Inflammatory macrophage (primary cell): ENCODE data around the gene CACNB4.
A peak's percentile ranks its signal among the peaks of the same experiment; 100 is the strongest.
"Not testable (repeated sequence)": the region's sequence is repeated elsewhere in the genome, so short reads cannot be mapped to it uniquely, and the experiment has no call there.

Experiments used
- DNase-seq, 2 donors: peaks; one replicate each; pipeline ENCODE4 v3.0.0-alpha.2; 2020 to 2022

Gene CACNB4

DNA sequence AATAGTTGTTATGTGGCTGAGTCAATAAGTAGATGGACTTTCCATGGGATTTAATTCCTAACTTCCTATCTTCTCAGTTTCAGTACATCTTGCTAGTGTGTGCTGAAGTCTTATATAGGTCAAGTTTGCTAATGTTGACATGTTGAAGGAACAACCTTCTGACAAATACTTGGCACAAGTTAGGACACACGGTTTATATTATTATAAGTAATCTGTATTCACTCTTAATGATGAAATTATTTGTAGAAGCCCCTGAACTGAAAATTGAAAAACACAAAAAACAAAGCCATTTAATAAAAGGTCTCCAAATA is 289.8 kb downstream of the CACNB4 start:
- DNase-seq: no peak

DNA sequence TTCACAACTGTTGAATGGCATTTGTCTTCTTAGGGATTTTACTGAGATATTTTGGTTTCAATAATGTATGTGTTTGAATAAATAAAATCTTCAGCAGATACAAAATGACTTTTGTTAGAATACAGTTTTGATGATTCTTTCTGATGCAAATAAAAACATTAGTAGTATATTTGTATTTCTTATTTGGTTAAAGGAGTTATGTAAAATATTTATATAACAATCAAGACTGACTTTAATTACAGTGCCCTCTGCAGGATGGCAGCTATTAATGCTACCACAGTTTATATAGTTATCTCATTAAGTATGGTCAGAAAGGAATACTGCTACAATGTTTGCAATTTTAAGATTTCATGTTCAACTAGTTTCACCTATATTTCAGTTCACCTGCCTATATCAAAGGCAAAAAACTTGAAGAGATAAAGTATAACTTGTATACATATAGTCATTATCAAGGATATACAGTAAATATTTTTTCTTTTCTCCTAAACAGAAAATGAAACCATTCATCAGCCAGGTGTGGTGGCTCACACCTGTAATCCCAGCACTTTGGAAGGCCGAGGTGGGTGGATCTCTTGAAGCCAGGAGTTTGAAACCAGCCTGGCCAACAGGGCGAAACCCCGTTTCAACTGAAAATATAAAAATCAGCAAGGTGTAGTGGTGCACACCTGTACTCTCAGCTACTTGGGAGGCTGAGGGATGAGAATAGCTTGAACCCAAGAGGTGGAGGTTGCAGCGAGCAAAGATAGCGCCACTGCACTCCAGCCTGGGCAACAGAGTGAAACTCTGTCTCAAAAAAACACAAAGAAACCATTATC is 290.4 kb downstream of the CACNB4 start:
- peak in 1 of 2 donors; percentile 15 for DNase-seq

DNA sequence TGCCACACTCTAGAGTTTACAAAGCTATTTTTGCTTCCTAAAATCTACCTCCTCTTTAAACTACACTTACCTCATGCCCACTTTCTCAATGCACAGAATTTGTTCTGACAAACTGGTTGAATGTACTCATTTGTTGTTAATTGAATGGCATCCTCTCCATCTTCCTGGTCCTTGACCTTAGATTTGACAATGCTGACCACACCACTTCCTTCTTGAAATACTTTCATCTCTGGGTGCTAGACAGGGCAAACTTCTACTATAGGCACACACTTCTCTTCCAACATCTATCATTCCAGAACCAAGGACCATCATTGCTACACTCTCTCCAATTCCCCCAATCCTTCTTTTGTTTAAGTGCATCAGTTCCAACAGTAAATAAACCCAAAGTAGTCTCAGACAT is 292.9 kb downstream of the CACNB4 start:
- no peak for DNase-seq

- no peak for DNase-seq
Measured at GRCh38 chr2:151805343-151805742, 293.5 kb downstream of the CACNB4 start.

DNA sequence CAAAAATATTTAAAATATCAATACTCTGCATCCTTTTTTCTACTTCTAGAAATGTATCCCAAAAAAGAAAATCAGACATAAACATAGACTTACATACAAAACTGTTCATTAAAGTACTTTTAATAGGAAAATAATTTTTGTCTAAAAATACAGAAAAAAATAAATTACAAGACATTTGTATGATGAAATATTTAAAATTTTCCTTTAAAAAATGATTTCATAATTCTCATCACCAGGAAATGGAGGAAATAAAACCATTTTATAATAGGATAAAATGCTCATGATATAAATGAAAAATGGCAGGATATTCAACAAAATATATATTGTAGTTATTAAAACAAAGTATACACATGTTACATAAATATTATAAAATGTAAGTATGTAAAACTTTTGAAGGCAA is 295.0 kb downstream of the CACNB4 start:
- DNase-seq: no peak

DNA sequence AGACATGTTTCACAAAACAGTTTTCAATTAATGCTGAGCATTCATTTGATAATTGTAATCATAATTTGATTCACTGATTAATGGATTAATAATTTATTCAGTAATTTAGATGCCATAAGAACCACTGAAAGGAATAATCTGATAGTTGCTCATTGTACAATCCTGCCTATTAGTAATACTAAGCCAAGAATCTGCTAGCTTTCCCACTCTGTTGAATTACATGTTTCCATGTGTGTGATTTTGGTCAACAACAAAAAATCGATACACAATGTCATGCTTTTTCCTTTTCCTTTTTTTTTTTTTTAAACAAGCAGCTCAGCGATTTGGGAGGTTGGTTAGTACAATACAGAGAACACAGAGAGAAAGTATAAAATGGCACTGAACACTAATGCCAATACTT is 296.5 kb downstream of the CACNB4 start:
- no peak for DNase-seq

DNA sequence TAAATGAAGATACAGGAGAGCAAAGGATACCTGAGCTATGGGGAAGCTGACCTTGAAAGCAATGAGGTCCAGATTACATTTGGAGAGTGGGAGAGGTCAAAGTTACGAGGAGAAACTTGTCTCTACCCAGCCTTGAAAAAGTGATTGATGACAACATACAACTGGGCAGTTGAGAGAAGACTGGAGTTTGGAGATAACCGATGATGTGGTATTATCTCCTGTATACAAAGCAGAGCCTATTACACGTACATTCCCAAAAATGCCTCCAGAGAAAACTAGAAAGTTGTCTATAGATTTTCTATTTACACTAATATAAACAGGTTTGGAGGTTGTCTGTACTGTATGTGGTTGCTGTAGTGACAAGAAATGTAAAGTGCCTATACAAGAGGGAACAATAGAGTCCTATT is 299.0 kb downstream of the CACNB4 start:
- no peak for DNase-seq

DNA sequence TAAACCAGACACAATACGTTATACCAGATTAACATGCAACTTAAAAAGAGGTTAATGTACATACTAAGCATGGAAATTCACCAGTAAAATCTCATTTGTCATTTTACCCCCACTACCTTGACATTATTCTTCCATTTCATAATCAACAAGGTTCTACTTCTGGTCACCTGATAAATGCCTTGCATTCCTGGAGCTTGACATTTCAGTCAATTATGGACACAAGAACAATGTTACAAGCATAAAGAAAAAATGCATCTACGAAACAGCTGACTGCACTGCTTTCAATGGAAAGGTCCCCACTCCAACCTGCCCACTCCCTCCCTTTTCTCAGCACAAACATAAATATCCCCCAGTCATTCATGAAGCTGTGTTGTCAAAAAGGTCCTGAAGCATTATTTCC is 302.1 kb downstream of the CACNB4 start:
- DNase-seq: no peak

DNA sequence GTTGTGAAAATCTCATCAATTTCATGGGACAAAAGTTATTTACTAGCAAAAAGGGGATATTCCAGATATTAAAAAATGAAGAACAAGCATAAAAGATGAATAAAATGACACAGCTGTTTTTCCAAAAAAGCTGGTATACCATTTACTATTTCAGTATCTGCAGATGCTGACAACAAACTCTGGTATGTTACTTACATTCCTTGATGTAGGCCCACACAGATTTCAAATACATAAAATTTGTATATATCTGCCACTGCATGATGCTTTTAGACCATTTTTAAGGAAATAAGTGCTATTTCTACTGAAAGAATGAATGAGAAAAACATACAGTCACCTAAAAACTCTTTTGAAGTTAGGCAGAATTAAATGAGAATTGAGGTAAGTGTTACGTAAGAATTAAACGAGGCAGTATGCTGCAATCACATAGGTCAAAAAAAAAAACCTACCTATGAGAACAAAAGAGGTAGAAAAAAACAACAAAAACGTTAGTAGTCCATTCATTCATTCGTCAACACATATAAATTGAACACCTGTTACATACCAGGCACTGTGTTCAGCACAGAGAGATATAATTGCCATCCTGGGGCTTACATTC is 303.1 kb downstream of the CACNB4 start:
- DNase-seq: no peak

- not testable (repeated sequence) for DNase-seq
Measured at GRCh38 chr2:151794422-151794821, 304.4 kb downstream of the CACNB4 start.

DNA sequence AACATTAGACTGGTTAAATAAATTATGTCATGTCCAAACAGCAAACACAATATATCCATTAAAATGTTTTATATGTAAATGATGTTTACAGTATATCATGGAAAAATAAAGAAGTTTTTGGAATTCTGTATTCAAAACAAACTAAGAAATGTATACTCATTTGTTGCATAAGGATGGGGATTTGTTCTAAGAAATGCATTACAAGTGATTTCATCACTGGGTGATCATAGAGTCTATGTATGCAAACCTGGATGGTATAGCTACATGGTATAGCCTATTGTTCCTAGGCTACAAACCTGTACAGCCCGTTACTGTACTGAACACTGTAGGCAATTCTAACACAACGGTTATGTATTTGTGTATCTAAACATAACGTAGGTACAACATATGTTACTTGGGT is 305.7 kb downstream of the CACNB4 start:
- no peak for DNase-seq

- peak; percentile 6 for DNase-seq
Measured at GRCh38 chr2:151792589-151792988, 306.3 kb downstream of the CACNB4 start.

GRCh38 chr2:151791545-151791944 is 307.3 kb downstream of the CACNB4 start:
- no peak for DNase-seq

DNA sequence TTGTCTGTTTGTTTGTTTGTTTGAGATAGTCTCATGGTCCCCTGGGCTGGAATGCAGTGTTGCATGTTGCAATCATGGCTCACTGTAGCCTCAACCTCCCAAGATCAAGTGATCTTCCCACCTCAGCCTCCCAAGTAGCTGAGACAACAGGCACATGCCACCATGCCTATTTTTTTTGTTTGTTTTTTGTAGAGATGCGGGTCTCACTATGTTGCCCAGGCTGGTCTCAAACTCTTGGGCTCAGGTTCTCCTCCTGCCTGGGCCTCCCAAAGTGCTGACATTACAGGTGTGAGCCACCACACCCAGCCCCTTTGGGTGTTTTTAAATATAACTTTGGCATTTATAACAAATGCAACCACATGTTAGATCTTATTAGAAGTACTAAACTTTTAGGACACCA is 308.2 kb downstream of the CACNB4 start:
- peak in 1 of 2 donors; percentile 29 for DNase-seq

GRCh38 chr2:151789055-151789834 is 309.6 kb downstream of the CACNB4 start:
- DNase-seq: no peak

DNA sequence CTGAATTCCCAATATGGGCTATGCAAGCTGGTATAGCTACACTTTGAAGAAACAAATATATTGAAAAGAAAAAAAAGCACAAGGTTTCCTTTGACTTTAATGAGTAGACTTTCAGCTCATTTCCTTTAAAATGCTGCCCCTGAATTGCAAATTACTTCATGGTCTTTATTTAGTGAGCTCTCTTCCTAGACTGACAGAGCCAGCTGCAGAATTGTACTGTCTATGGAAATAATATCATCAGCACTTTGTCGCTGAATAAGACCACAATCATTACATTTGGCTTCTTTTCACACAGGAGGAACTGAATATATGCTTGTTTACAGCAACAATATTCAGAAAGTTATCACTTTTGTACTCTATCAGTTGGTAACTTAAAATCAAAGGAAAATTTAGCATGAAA is 312.4 kb downstream of the CACNB4 start:
- DNase-seq: no peak

DNA sequence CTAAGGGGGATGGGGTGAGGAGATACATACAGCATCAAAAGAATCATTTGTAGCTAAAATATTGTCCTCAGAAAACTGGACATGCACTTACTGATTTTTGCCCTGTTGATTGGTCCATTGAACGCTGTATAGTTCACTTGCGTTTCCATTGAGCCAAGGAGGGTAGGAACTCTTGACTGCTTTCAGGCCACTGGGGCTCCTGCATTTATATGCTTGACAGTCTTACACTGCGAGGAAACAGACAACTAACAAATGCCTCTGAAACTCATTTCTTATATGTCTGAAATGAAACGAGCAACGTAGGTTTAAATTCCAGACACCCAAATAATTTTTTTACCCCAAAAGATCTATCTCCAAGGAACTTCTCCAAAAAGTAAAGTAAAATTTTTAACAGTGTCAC is 312.8 kb downstream of the CACNB4 start:
- no peak for DNase-seq

GRCh38 chr2:151783133-151783520 is 315.7 kb downstream of the CACNB4 start:
- DNase-seq: no peak
